H9 (cell line): Measurements from ENCODE around the gene CD72. TPM values are rescaled to one million over a fixed set of nuclear protein-coding genes. Genes with fewer than 3 reads are reported as not detected.

ENCODE experiments used
- DNase-seq: peaks from one replicate; pipeline ENCODE4 v3.0.0-alpha.2; 2017
- H2AFZ ChIP-seq: one replicate; pipeline ENCODE4 v1.6.1; 2013; ENCODE audit warnings: mild to moderate bottlenecking, low read length, control low read depth, moderate library complexity
- H2AK5ac ChIP-seq: 2 replicates; pipeline ENCODE4 v1.6.1; 2013; ENCODE audit warnings: low read length, control low read depth, mixed read lengths; ENCODE audit not compliant: insufficient read length
- H2BK120ac ChIP-seq: one replicate; pipeline ENCODE4 v1.6.1; 2013; ENCODE audit warnings: low read depth, mild to moderate bottlenecking, low read length, control low read depth, inconsistent platforms; ENCODE audit not compliant: poor library complexity, severe bottlenecking
- H2BK12ac ChIP-seq: 2 replicates; pipeline ENCODE4 v1.6.1; 2013; ENCODE audit warnings: low read length, control low read depth, mixed read lengths, low read depth; ENCODE audit not compliant: insufficient read length
- H2BK15ac ChIP-seq: 2 replicates; pipeline ENCODE4 v1.6.1; 2013; ENCODE audit warnings: low read depth, low read length, control low read depth
- H2BK20ac ChIP-seq: one replicate; pipeline ENCODE4 v1.6.1; 2013; ENCODE audit warnings: low read depth, mild to moderate bottlenecking, low read length, control low read depth, inconsistent platforms; ENCODE audit not compliant: poor library complexity, severe bottlenecking
- H2BK5ac ChIP-seq: 2 replicates; pipeline ENCODE4 v1.6.1; 2013; ENCODE audit warnings: low read length, control low read depth, mixed read lengths; ENCODE audit not compliant: insufficient read length
- H3K14ac ChIP-seq: 2 replicates; pipeline ENCODE4 v1.6.1; 2013; ENCODE audit warnings: low read length, control low read depth; ENCODE audit not compliant: insufficient read depth
- H3K18ac ChIP-seq: 2 replicates; pipeline ENCODE4 v1.6.1; 2013; ENCODE audit warnings: low read depth, mild to moderate bottlenecking, mixed read lengths, low read length, control low read depth; ENCODE audit not compliant: insufficient read length
- H3K23ac ChIP-seq: 2 replicates; pipeline ENCODE4 v1.6.1; 2013; ENCODE audit warnings: low read length, control low read depth, mixed read lengths, low read depth; ENCODE audit not compliant: insufficient read length
- H3K23me2 ChIP-seq: 2 replicates; pipeline ENCODE4 v1.6.1; 2013; ENCODE audit warnings: low read depth, mild to moderate bottlenecking, mixed read lengths, low read length, control low read depth; ENCODE audit not compliant: insufficient read length, poor library complexity, severe bottlenecking
- H3K27ac ChIP-seq: 2 replicates; pipeline ENCODE4 v1.5.1; 2013; ENCODE audit warnings: low read length, control low read depth, mixed read lengths, low read depth; ENCODE audit not compliant: insufficient read length
- H3K27me3 ChIP-seq: 2 replicates; pipeline ENCODE4 v1.6.1; 2013; ENCODE audit warnings: low read length, control low read depth, inconsistent platforms; ENCODE audit not compliant: insufficient read depth
- H3K4ac ChIP-seq: 2 replicates; pipeline ENCODE4 v1.6.1; 2013; ENCODE audit warnings: low read depth, mild to moderate bottlenecking, control low read depth, inconsistent platforms, low read length, moderate library complexity
- H3K4me1 ChIP-seq: 2 replicates; pipeline ENCODE4 v1.6.1; 2013; ENCODE audit warnings: low read length, control low read depth, inconsistent platforms; ENCODE audit not compliant: insufficient read depth
- H3K4me2 ChIP-seq: 2 replicates; pipeline ENCODE4 v1.6.1; 2013; ENCODE audit warnings: low read length, control low read depth, mixed read lengths; ENCODE audit not compliant: insufficient read length, insufficient read depth
- H3K56ac ChIP-seq: 2 replicates; pipeline ENCODE4 v1.6.1; 2013; ENCODE audit warnings: low read depth, mild to moderate bottlenecking, mixed read lengths, low read length, control low read depth; ENCODE audit not compliant: insufficient read length
- H3K79me1 ChIP-seq: 2 replicates; pipeline ENCODE4 v1.6.1; 2013; ENCODE audit warnings: low read depth, mild to moderate bottlenecking, moderate library complexity, low read length, control low read depth, inconsistent platforms; ENCODE audit not compliant: insufficient read depth, poor library complexity, severe bottlenecking
- H3K79me2 ChIP-seq: 2 replicates; pipeline ENCODE4 v1.6.1; 2013; ENCODE audit warnings: low read length, control low read depth, inconsistent platforms; ENCODE audit not compliant: insufficient read depth
- H3K9ac ChIP-seq: 2 replicates; pipeline ENCODE4 v1.6.1; 2013; ENCODE audit warnings: low read length, control low read depth, mixed read lengths; ENCODE audit not compliant: insufficient read length; ENCODE audit errors: extremely low read depth
- H3K9me3 ChIP-seq: one replicate; pipeline ENCODE4 v1.6.1; 2013; ENCODE audit warnings: low read depth, low read length, inconsistent platforms; ENCODE audit not compliant: control insufficient read depth
- H3T11ph ChIP-seq: one replicate; pipeline ENCODE4 v1.6.1; 2013; ENCODE audit warnings: mild to moderate bottlenecking, low read length, control low read depth, inconsistent platforms
- H4K20me1 ChIP-seq: one replicate; pipeline ENCODE4 v1.6.1; 2013; ENCODE audit not compliant: control insufficient read depth, insufficient read length, insufficient read depth
- H4K5ac ChIP-seq: 2 replicates; pipeline ENCODE4 v1.6.1; 2013; ENCODE audit warnings: low read depth, mild to moderate bottlenecking, mixed read lengths, low read length, control low read depth; ENCODE audit not compliant: insufficient read length
- H4K8ac ChIP-seq: replicated peaks from 2 replicates; pipeline ENCODE4 v1.6.1; 2013; ENCODE audit warnings: low read length, control low read depth, mixed read lengths, low read depth; ENCODE audit not compliant: insufficient read length
- H4K91ac ChIP-seq: 2 replicates; pipeline ENCODE4 v1.6.1; 2013; ENCODE audit warnings: low read depth, mild to moderate bottlenecking, moderate library complexity, mixed read lengths, low read length, control low read depth; ENCODE audit not compliant: insufficient read length
- H3K27ac Mint-ChIP-seq, 3 experiments: 2 replicates in 2 of 3; 3 replicates in 1 of 3; pipeline ENCODE4 v1.8.0; 2020 to 2021; ENCODE audit warnings: mixed read lengths in 3 of 3, mild to moderate bottlenecking in 1 of 3, moderate library complexity in 1 of 3
- H3K27me3 Mint-ChIP-seq: 2 replicates; pipeline ENCODE4 v1.8.0; 2021; ENCODE audit warnings: low read depth, mild to moderate bottlenecking, moderate library complexity, mixed read lengths
- H3K36me3 Mint-ChIP-seq, 3 experiments: 2 replicates in 2 of 3; 3 replicates in 1 of 3; pipeline ENCODE4 v1.8.0; 2020 to 2021; ENCODE audit warnings: low read depth in 3 of 3, mixed read lengths in 3 of 3; ENCODE audit not compliant: insufficient read depth in 1 of 3
- H3K4me1 Mint-ChIP-seq, 2 experiments: 2 replicates each; pipeline ENCODE4 v1.8.0; 2020; ENCODE audit warnings: mixed read lengths in 2 of 2
- H3K4me3 Mint-ChIP-seq, 2 experiments: 2 replicates in 1 of 2; 3 replicates in 1 of 2; pipeline ENCODE4 v1.8.0; 2020 to 2021; ENCODE audit warnings: mild to moderate bottlenecking in 2 of 2, mixed read lengths in 2 of 2, moderate library complexity in 1 of 2
- H3K9me3 Mint-ChIP-seq, 2 experiments: 2 replicates in 1 of 2; 3 replicates in 1 of 2; pipeline ENCODE4 v1.8.0; 2020; ENCODE audit warnings: mild to moderate bottlenecking in 2 of 2, mixed read lengths in 2 of 2, moderate library complexity in 1 of 2
- WGBS: extraction: QIAGEN DNeasy Blood & Tissue Kit; methylation state at CpG from one replicate; pipeline ENCODE4 v1.1.7; 2013; ENCODE audit warnings: missing lambda C conversion rate, low lambda C conversion rate, mixed read lengths; ENCODE audit not compliant: insufficient read length; ENCODE audit errors: extremely low coverage; 5-methylcytosine and 5-hydroxymethylcytosine counted together
- total RNA-seq: library from RNA; stranded (reverse); gene quantifications from 2 replicates; pipeline ENCODE4 v1.2.1, GENCODE V29; 2021
- TF ChIP-seq, protein P1 (sequence below): fragments of 200-600 bp; sonication (generic); conservative IDR thresholded peaks from 3 replicates; pipeline ENCODE4 v1.8.0; 2021; ENCODE audit warnings: antibody characterized with exemption, mild to moderate bottlenecking

CD72 gene
- total RNA-seq, 1 experiment from 2014 or later, result 3.9 TPM

DNA sequence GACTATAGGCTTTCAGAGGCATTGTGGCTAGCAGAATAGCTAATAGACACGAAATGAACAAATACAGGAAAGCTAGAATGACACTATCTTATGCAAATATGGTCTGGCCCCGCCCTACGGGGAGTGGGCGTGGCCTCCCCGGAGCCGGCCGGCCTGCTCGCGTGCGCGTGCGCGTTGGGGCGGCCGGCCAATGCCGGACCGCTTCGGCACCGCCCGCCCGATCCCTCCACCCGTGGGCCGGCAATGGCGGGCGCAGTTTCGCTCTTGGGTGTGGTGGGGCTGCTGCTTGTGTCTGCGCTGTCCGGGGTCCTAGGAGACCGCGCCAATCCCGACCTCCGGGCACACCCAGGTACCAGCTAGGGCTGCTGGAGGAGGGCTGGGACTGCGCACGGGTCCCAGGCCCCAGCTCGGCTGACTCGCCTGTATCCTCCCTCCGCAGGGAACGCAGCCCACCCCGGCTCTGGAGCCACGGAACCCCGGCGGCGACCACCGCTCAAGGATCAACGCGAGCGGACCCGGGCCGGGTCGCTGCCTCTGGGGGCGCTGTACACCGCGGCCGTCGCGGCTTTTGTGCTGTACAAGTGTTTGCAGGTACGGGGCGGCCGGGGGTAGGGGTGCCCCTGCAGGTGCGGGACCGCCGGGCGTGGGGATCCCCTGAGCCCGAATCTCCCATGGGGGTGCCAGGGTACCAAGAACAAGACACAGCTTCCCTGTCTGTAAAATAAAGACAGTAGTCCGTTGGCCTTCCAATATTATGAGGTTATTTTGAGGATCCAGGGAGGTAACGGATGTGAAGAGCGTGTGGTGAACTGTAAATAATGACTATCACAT lies 40.1 kb upstream of the CD72 start, which contains the start of gene CCDC107:
TSS of gene CCDC107 (plus strand) at position 156 of the 831 bp plus-strand sequence. CDS start at position 244, 88 bp downstream.
- Histone ChIP-seq H3K23me2 (peaks cover 11% of the 10 kb centered on the region), H3K4me2 (peak within 1 kb of the TSS; percentile 76), H3K4ac (no peak within 1 kb of the TSS; the same call in 1 of the 2 replicates), H3K79me2 (no peaks in the 10 kb centered on the region), H3K79me1 (no peaks in the 10 kb centered on the region), H2AFZ (no peak within 1 kb of the TSS), H2BK120ac (no peak within 1 kb of the TSS), H4K8ac (no peak within 1 kb of the TSS), H4K91ac (no peak within 1 kb of the TSS), H4K20me1 (no peaks in the 10 kb centered on the region), H3K27ac (peak within 1 kb of the TSS; percentile 50), H2BK20ac (no peak within 1 kb of the TSS), H3K18ac (peak within 1 kb of the TSS; percentile 69), H3K56ac (no peak within 1 kb of the TSS), H2BK12ac (no peak within 1 kb of the TSS), H3K14ac (peak within 1 kb of the TSS; percentile 77; the same call in 1 of the 2 replicates), H4K5ac (no peak within 1 kb of the TSS), H2BK5ac (no peak within 1 kb of the TSS), H2AK5ac (no peak within 1 kb of the TSS), H3K23ac (no peak within 1 kb of the TSS), H2BK15ac (no peak within 1 kb of the TSS), H3K27me3 (no peaks in the 10 kb centered on the region), H3K9me3 (no peaks in the 10 kb centered on the region), H3K4me1 (peaks cover 3% of the 10 kb centered on the region; the same call in 1 of the 2 replicates), H3K9ac (peak within 1 kb of the TSS; percentile 74), H3T11ph (peak within 1 kb of the TSS; percentile 57)
- TF ChIP-seq, protein P1, sequence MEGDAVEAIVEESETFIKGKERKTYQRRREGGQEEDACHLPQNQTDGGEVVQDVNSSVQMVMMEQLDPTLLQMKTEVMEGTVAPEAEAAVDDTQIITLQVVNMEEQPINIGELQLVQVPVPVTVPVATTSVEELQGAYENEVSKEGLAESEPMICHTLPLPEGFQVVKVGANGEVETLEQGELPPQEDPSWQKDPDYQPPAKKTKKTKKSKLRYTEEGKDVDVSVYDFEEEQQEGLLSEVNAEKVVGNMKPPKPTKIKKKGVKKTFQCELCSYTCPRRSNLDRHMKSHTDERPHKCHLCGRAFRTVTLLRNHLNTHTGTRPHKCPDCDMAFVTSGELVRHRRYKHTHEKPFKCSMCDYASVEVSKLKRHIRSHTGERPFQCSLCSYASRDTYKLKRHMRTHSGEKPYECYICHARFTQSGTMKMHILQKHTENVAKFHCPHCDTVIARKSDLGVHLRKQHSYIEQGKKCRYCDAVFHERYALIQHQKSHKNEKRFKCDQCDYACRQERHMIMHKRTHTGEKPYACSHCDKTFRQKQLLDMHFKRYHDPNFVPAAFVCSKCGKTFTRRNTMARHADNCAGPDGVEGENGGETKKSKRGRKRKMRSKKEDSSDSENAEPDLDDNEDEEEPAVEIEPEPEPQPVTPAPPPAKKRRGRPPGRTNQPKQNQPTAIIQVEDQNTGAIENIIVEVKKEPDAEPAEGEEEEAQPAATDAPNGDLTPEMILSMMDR, result peak; percentile 90
- DNase-seq, result peak; percentile 79
- Mint-ChIP-seq H3K4me1 (peaks cover 24 to 27% of the 10 kb centered on the region in 2 experiments), H3K36me3 (peaks cover 28 to 37% (median 37%) of the 10 kb centered on the region in 3 experiments), H3K27ac (peak within 1 kb of the TSS; percentile 98 to 100 (median 99)), H3K9me3 (peaks cover 2 to 3% of the 10 kb centered on the region in 2 experiments; a peak in 3 of 5 replicates), H3K4me3 (peak within 1 kb of the TSS; percentile 83 to 85), H3K27me3 (peaks cover 18% of the 10 kb centered on the region)
- WGBS, result no CpG with 5 or more reads among the region's 67 CpGs
